Measurements from ENCODE around the gene REPS2.
"Not testable (repeated sequence)": the region's sequence is repeated elsewhere in the genome, so short reads cannot be mapped to it uniquely, and the experiment has no call there.

Gene REPS2

DNA sequence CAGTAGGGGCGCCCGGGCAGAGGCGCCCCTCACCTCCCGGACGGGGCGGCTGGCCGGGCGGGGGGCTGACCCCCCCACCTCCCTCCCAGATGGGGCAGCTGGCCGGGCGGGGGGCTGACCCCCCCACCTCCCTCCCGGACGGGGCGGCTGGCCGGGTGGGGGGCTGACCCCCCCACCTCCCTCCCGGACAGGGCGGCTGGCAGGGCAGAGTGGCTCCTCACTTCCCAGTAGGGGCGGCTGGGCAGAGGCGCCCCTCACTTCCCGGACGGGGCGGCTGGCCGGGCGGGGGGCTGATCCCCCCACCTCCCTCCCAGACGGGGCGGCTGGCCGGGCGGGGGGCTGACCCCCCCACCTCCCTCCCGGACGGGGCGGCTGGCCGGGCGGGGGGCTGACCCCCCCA, 18.5 kb downstream of the REPS2 start:
- not testable (repeated sequence) for DNase-seq

DNA sequence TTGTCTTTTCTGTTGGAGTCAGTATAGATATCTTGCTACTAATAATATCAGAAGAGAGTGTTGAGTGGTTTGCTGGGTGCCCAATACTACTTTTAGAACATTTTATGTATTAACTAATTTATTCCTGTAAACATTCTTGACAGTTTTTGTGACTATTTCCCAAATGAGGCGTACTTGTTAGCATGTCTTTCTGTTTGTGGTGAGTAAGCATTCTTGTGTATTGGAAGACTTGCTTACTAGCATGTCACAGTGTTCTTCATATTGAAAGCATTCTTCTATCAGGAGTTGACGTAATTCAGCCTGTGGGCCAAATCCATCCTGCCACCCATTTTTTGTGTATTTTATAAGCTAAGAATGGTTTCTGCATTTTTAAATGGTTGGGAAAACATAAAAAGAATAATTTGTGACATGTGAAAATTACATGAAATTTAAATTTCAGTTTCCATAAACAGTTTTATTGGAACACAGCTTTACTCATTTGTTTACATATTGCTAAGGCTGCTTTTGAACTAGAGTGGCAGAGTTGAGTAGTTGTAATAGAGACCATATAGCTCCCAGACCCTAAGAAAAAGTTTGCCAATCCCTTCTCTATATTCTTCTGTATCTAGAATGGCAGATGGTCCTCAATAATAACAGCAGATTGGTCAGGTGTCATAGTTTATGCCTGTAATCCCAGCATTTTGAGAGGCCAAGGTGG, 20.4 kb downstream of the REPS2 start:
- no peak for DNase-seq

DNA sequence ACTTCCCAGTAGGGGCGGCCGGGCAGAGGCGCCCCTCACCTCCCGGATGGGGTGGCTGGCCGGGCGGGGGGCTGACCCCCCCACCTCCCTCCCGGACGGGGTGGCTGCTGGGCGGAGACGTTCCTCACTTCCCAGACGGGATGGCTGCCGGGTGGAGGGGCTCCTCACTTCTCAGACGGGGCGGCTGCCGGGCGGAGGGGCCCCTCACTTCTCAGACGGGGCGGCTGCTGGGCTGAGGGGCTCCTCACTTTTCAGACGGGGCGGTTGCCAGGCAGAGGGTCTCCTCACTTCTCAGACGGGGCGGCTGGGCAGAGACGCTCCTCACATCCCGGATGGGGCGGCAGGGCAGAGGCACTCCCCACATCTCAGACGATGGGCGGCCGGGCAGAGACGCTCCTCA, 22.3 kb downstream of the REPS2 start:
- not testable (repeated sequence) for DNase-seq

DNA sequence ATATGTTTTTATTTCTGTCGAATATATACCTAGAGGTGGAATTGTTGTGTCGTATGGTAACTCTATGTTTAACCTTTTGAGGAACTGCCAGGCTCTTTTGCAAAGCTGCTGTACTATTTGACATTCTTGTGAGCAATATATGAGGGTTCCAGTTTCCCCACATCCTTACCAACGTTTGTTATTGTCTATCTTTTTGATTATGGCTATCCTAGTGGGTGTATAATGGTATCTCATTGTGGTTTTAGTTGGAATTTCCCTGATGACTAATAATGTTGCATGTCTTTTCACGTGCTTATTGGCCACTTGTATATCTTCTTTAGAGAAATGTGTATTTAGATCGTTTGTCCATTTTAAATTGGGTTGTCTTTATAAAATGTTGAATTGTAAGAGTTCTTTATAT, 24.5 kb downstream of the REPS2 start:
- DNase-seq = peak; percentile 9

DNA sequence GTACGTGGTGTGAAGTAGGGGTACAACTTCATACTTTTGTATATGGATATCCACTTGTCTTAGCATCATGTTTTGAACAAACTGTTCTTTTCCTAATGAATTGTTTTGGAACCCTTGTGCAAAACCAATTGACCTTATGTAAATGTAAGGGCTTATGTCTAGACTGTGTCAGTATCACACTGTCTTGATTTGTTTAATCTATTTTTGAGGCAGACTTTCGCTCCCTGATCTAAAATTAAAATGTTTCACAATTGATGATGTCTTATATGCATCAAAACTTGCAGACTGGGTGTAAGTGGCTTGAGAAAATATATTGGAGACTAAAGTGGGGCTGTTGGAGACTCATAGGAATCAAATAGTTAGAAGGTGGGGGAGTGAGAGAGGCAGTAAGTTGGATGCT, 25.2 kb downstream of the REPS2 start:
- DNase-seq = no peak

DNA sequence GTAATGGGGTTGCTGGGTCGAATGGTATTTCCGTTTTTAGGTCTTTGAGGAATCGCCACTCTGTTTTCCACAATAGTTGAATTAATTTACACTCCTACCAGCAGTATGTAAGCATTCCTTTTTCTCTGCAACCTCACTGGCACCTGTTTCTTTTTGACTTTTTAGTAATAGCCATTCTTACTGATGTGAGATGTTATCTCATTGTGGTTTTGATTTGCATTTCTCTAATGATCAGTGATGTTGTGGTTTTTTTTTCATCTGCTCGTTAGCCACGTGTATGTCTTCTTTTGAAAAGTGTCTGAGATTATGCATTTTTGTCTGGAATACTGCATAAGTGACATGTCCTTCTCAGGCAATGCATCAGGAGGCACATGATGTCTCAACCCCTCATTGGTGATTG, 28.8 kb downstream of the REPS2 start:
- no peak for DNase-seq

DNA sequence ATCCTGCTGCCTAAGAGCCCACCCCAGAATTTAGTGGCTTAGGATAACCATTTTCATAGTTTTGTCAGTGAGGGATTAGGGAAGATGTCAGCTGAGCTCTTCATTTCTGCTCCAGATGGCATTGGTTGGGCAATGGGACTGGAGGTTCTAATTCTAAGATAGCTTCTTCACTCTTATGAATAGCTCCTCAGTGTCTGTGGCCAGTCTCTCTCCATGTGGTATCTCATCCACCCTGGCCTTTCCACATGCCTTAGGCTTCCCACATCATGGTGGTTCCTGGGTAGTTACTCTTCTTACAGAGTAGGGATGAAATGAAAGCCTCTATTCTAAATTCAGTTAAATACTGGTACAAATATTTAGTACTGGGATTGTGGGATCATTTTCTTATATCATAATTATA, 31.3 kb downstream of the REPS2 start:
- DNase-seq = no peak

DNA sequence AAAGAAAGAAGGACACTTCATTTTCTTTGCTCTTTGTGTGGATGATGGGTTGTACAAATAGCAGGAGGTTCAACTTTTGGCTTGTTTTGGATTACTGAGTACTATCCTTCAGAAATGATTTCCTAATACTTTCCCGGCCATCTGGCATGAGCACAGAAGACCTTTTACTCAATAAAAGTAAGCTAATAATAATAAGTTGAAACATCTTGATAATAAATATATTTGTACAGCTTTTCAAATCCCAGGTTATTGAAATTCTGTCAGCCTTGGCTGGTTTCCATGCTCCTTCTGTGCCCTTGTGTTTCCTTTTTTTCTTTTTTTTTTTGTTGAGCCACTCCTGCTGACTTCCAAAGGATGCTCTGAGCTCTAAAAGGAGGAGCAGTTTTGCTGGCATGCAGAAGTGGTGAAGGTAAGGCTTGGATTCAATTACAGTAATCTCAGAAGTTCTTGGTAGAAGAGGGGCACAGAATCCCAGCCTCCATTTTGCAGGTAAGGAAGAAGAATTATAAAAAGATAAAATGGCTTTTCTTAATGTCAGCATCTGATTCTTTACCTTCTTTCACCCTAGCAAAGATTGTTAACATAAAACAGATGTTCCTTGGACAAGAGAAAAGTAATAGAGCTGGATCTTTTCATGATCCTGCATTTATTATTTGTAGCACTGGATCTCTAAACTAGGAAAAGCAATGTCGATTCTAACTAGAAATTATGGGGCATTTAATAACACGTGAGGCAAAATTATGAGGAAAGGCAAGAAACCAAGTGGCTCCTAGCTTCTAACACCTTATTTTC, 31.9 kb downstream of the REPS2 start:
- DNase-seq = no peak

DNA sequence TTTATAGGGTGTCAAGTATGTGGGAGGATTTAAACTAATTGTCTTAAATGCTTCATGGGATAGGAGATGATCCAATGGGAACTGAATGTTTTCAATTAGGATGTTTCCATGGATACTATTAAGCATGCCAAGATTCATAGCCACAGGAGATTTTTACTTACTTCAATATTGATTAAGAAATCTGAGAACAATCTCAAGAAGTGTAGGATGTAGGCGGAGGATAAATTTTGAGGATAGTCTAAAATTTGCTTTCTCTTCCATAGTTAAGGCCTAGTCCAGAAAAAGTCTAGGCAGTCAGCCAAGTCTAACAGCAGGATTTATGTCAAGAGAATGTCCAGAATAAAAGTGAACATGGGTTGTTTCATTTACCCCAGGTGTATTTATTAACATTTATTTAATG, 32.8 kb downstream of the REPS2 start:
- no peak for DNase-seq

DNA sequence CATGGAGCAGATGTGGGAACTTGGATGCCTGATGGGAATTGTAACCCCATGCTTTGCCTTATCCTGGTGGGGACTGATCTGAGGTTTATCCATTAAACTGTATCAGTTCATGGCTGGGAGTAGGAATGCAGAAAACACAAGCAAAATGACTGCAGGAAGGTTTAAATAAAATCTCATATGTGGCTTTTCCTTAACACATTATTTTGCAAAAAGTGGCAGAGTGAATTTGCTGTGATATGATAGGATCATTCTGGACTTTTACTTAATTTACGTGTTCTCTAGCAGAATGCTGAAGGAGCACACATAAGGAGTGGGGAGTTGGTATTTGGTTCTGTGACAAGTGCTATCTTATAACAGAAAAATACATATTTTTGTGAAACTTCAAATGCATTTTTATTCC, 34.8 kb downstream of the REPS2 start:
- DNase-seq = no peak

DNA sequence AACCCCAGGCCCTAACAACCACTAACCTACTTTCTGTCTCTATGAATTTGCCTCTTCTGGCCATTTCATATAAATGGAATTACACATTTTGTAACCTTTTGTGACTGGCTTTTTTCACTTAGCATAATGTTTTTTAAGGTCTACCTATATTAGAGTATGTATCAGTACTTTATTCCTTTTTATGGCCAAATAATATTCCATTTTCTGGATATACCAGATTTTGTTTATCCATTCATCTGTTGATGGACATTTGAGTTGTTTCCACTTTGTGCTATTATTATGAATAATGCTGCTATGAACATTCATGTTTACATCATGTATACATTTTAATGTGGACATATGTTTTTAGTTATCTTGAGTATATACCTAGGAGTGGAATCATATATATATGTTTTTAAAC, 35.5 kb downstream of the REPS2 start:
- no peak for DNase-seq

DNA sequence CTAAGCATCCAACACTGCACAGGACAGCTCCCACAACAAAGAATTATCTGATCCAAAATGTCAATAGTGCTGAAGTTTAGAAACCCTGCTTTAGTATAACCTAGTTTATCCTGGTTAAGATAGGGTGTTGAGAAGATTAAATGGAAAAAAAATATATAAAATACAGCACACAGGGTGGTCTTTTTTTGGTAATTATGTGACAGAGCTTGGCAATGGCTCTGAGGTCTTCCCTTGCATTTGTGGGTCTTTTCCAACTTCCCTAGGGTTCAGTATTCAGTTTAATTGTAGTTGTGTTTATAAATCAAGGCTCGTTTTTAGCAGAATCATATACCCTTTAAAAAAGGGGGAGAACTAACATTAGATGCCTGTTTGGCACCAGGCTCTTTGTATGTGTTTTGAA, 36.6 kb downstream of the REPS2 start:
- no peak for DNase-seq

DNA sequence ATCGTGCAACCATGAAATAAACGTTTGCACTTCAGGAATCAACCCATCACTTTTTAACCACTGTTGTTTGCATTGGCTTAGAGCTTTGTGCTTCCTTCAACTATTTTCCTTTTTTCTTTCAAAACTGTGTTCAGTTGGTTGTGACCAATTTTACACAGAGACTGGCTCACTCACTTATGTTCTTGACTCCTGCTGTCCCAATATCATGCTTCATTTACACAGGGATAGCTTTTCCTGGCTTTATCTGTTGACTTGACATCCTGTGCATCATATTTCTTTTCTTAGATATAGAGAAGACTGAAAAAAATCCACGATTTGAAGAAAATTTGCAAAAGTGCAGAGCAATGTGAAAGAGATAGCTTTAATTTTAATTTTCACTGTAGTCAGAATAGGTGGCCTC, 38.8 kb downstream of the REPS2 start:
- DNase-seq = no peak

DNA sequence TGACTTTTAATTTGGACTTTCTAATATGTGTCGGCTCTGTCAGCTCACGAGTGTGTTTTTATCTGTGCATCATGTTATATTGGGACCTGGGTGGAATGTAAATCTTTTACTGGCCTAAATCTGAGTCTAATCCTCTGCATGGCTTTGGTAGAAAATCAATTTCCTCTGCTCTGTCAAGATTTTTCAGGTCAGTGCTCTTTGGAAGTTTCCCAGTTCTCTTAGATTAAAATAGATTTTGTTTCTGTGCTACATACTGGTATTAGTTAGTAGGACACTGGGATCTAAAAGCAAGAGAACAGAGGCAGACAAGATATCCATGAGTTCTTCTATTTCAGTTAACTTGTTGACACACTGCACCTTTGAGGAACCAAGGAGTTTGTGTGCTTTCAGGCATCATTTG, 39.7 kb downstream of the REPS2 start:
- DNase-seq = no peak

DNA sequence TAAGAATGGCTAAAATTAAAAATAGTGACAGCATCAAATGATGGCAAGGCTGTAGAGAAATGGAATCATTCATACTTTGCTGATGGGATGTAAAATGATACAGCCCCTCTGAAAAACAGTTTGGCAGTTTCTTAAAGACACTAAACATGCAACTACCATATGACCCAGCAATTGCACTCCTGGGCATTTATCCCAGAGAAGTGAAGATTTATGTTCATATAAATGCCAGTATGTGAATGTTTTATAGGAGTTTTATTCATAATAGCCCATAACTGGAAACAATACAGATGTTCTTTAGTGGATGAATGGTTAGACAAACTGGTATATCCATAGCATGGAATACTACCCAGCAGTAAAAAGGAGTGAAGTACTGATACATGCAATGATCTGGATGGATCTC, 43.3 kb downstream of the REPS2 start:
- DNase-seq = no peak

DNA sequence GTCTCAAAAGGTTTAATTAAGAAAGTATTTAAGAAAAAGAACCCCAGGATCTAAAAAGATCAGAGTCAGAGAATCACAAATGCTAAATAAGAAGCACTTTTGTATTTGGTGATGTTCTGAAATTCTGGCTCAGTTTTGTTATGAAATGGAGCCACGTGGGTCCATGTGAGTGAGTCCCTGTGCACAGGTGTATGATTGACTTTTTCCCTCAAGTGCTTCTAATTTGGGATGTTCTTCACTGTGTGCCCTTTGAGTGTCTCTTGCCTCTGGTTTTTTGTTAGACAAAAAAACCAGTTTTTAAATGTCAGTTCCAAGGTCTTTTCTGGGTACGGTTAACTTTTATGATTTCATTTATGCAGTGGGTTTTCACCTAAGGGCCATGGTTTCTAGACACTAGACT, 44.4 kb downstream of the REPS2 start:
- DNase-seq = no peak

DNA sequence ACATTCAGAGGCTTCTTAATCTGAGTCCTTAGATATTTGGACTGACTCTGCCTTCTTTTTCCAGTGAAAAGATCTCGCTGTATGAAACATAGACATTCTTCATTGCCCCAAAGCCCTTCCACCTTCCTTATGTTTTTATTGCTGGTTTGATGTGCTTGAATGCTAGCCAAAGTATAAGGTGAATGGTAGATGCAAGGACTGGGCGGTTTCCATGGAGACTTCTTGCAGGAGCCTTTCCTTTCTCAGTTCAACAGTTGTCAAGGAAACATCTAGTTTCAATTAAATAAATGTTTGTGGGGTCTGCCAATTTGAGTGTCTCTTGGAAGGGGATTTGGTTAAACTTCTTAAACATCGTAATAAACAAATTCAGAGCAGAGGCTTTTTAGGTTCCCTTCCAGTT, 46.0 kb downstream of the REPS2 start:
- DNase-seq = no peak

DNA sequence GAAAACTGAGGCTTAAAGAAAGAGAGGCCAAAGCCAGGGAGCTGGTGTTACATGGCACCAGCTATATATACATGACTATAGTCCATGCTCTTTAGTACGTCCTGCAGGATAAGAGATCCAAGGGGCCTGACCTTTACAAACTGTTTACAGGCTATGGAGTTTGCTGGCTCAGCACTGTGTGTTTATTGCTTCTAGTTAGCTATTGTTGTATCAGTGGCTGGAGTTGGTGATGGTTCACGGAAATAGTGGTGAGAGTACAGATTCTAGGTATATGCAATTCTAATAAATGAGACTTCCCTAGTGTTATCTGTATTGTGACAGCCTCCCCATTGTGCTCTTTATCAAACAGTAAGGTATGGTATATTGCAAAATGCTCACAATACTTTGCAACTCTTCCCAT, 46.5 kb downstream of the REPS2 start:
- no peak for DNase-seq

DNA sequence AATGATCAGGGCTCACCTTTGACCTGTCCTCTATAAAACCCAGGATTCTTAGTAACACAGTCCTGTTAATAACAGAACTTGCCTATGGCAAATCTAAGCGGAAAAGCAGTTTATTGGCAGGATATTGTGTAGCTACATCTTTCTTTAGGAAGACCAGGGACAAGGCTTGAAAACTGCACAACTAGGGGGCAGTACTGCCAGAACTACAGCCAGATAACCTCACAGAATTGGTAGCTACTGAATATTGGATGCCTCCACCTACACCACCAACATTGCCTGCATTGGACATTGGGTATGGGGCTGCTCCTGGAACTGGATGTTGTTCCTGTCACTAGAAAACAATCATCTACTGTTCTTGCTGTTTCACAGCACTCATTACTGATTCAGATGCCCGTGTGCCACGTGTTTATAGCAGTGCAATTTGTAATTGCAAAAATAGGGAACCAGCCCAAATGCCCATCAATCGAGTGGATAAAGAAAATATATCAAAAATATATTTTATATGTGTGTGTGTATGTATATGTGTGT, 47.4 kb downstream of the REPS2 start:
- no peak for DNase-seq

DNA sequence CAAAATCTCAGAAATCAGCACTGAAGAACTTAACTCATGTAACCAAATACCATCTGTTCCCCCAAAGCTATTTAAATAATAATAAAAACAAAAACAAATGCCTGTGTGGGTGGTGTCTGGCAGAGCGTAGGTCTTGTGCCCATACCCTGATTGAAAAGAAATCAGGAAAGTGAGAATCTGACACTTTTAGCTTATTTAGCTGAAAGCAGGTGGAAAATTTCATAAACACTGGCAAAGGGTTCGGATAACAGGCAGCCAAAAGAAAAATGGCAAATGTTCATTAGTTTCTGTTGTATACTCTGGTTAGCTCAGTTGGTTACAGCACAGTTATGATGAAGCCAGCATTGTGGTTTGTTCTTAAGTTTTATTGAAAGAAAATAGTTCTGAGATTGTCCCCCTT, 48.3 kb downstream of the REPS2 start:
- no peak for DNase-seq

DNA sequence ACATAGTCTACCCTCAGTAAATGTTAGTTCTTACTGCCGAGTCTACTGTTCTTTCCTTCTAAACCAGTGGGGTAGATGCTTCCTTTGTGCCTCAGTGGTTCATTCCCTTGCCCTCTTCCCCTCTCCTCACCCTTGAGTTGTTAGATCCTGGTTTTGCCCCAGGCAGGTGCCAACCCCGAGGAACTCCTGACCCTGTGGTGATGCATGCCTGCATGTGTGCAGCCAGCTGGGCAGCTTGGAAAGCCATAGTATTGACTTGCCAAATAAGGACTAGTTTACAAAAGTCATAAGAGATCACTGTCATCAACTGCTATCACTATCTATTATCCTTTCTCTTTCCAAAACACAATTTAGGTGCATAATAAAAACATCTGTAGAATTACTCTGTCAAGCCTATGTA, 50.9 kb downstream of the REPS2 start:
- no peak for DNase-seq

DNA sequence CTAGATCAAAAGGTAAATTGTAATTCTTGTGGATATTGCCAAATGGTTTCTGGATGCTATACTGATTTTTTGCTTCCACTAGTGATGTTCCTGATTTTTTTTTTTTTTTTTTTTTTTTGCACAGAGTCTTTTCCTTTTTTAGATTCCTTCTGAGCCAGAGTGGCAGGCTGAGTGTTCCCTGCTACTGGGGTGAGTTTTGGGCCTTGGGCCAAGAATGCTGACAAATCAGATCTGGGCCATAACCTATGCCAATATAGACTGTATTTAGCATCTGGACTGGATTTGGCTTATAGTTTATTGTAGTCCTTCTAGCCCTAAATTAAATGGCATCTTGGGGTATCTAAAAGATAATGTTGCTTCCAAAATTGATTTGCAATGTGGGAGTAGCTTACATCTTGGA, 52.8 kb downstream of the REPS2 start:
- DNase-seq = no peak

DNA sequence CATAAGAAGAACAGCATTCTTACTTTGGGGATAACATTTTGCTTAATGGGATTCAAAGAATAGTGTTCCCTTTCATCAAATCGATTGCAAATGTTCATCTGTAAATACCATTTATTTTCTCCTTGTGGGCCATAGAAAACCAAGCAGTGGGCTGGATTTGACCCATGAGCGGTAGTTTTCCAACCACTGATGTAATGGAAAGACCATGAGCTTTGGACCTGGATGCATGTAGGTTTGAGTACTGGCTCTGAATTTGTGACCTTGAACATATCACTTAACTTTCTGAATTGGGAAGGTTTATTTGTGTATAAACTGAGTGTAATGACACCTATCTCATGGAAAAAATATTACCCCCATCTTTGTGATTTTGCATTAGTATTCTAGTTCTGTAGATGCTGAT, 54.3 kb downstream of the REPS2 start:
- no peak for DNase-seq

DNA sequence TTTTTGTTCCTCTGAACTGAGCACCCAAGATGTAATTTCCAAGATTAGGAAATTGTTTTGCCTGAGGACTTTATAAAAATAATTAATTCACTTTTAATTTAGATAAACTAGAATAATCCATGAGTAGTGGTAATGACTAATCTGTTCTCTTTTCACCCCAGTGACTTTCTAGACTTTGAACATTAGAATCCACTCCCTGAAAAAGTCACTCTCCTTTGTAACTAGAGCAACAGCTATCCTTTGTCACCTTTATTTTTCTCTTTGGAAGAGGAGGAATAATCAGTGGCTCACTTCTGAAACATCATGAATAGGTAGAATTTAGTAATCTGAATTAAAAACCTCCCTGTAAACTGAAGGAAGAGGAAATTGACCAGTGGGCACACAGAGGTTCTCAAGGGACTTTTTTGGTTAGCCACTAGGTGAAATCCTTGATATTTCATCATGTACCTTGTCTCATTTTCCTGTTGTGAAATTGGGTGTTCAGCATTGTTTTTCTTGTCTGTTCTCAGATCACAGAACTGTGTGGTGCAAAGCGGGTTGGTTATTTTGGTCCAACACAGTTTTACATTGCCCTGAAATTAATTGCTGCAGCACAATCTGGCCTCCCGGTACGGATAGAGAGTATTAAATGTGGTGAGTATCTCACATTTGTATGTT, 59.4 kb downstream of the REPS2 start:
- DNase-seq = no peak

Measured in activated CD4-positive, alpha-beta T cell treated with anti-CD3 and anti-CD28 coated beads, Interleukin-2, Interleukin-6, amounts not matched to agents 100 ng/mL and 50 ng/mL, durations not matched to agents 16 hours and 8 hours (primary cell).